ENCODE results near the gene LYRM9. TPM values are rescaled to one million over a fixed set of nuclear protein-coding genes. Genes with fewer than 3 reads are reported as not detected.

Gene LYRM9
- total RNA-seq, 6 donors from 2014 or later, result 9.1 to 26.8 (median 14.4) TPM

DNA sequence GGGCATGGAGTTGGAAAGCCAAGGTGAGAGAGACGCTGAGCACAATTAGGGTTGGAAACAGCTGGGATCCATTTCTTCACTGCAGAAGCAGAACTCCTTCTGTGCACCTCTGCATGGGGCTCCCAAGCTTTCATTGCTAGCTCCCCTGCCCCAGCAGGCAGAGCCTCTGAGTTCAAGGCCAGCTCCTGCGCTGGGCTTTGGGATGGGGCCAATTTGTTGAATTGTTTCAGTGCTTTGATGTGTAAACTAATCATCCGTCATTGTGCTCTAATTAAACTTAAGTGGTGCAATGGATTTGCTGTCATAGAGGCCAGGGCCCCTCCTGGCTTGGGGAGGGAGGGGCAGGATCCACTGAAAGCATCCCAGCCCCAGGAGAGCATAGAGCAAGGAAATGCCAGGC, 13.5 kb upstream of the LYRM9 start:
- TF ChIP-seq, protein P1, sequence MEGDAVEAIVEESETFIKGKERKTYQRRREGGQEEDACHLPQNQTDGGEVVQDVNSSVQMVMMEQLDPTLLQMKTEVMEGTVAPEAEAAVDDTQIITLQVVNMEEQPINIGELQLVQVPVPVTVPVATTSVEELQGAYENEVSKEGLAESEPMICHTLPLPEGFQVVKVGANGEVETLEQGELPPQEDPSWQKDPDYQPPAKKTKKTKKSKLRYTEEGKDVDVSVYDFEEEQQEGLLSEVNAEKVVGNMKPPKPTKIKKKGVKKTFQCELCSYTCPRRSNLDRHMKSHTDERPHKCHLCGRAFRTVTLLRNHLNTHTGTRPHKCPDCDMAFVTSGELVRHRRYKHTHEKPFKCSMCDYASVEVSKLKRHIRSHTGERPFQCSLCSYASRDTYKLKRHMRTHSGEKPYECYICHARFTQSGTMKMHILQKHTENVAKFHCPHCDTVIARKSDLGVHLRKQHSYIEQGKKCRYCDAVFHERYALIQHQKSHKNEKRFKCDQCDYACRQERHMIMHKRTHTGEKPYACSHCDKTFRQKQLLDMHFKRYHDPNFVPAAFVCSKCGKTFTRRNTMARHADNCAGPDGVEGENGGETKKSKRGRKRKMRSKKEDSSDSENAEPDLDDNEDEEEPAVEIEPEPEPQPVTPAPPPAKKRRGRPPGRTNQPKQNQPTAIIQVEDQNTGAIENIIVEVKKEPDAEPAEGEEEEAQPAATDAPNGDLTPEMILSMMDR (IDR thresholded peaks at IDR 0.05), result no peak
- TF ChIP-seq EP300 (IDR thresholded peaks at IDR 0.05) (no peak), POLR2A (IDR thresholded peaks at IDR 0.05) (no peak), POLR2AphosphoS5 (IDR thresholded peaks at IDR 0.05) (no peak)
- no peak overlapping the region for H3K27ac ChIP-seq
- ATAC-seq (ENCODE audit: low FRiP score in 2 of 2) (no peak), DNase-seq (no peak)
- no peaks in the 10 kb centered on the region for H3K36me3 ChIP-seq
- no peak overlapping the region for H3K4me3 ChIP-seq
- no peaks in the 10 kb centered on the region for H3K4me1 ChIP-seq
- no peaks in the 10 kb centered on the region for H3K27me3 ChIP-seq
- WGBS, 2 donors, result 41 to 58% methylated on average over 3 of the region's 3 CpGs
- H3K9me3 ChIP-seq, result no peaks in the 10 kb centered on the region

DNA sequence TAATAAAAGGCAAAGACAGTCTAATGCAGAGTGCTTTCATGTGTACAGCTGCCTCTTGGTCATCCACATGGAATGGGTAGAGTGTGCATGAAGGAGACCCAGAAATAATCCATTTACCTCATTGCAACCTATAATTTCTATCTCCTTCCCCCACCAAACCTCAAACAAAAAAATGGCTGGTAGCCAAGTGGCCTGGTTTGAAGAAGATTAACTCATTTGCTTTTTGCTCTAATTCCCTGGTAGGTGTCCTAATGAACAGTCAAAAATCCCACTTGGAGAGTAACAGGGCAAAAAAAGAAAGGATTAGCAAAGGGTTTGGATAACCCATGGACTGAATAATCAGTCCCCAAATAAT, 13.0 kb upstream of the LYRM9 start:
- H3K4me1 ChIP-seq, result no peaks in the 10 kb centered on the region
- H3K9me3 ChIP-seq, result no peaks in the 10 kb centered on the region
- no peak overlapping the region for H3K4me3 ChIP-seq
- H3K27me3 ChIP-seq, result no peaks in the 10 kb centered on the region
- DNase-seq (no peak), ATAC-seq (ENCODE audit: low FRiP score in 2 of 2) (no peak)
- H3K36me3 ChIP-seq, result no peaks in the 10 kb centered on the region
- H3K27ac ChIP-seq, result no peak overlapping the region
- TF ChIP-seq, protein P1 (IDR thresholded peaks at IDR 0.05), result no peak
- TF ChIP-seq POLR2A (IDR thresholded peaks at IDR 0.05) (no peak), POLR2AphosphoS5 (IDR thresholded peaks at IDR 0.05) (no peak), EP300 (IDR thresholded peaks at IDR 0.05) (no peak)

DNA sequence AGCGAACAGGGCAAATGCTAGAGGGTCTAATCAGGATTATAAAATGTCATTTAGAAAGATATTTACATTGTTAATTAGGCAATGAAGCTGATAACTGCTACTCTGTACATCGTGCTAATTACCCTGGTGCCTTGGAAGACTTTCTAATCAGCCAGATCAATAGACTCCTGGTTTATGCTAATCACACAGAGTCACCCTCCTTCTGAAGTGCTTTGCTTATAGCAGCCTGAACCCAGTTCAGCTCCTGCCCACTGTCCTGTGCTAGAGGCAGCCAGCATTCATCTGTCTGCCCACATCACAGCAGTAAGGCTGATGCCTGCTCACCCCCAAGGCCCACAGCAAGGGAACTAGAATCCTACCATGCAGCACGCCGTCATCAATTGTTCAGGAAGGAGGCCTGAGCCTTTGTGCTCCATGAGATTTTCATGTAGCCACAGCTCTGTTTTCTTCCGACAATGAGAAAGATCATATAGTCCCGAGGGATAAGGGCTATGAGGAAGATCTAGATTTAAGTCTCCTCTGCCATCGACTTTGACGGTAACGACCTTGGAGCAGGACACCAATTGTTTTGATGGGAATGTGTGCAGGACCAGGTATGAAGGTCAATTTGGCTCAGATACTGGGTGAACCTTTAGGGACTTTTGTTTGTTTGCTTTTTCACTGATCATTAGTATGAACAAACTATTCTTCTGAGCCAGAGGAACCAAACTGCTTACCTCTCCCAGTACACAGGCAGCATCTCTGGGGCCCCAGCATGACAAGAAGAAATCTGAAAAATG, 12.5 kb upstream of the LYRM9 start:
- no peaks in the 10 kb centered on the region for H3K36me3 ChIP-seq
- H3K4me3 ChIP-seq, result no peak overlapping the region
- no peaks in the 10 kb centered on the region for H3K4me1 ChIP-seq
- no peak overlapping the region for H3K27ac ChIP-seq
- DNase-seq, result no peak
- no peak for ATAC-seq (ENCODE audit: low FRiP score in 2 of 2)
- 83 to 85% methylated on average over 7 to 9 of the region's 9 CpGs for WGBS, 2 donors
- no peak for TF ChIP-seq EP300 (IDR thresholded peaks at IDR 0.05)
- TF ChIP-seq, protein P1 (IDR thresholded peaks at IDR 0.05), result no peak
- no peak for TF ChIP-seq POLR2A (IDR thresholded peaks at IDR 0.05)
- no peak for TF ChIP-seq POLR2AphosphoS5 (IDR thresholded peaks at IDR 0.05)
- H3K9me3 ChIP-seq, result no peaks in the 10 kb centered on the region
- no peaks in the 10 kb centered on the region for H3K27me3 ChIP-seq

DNA sequence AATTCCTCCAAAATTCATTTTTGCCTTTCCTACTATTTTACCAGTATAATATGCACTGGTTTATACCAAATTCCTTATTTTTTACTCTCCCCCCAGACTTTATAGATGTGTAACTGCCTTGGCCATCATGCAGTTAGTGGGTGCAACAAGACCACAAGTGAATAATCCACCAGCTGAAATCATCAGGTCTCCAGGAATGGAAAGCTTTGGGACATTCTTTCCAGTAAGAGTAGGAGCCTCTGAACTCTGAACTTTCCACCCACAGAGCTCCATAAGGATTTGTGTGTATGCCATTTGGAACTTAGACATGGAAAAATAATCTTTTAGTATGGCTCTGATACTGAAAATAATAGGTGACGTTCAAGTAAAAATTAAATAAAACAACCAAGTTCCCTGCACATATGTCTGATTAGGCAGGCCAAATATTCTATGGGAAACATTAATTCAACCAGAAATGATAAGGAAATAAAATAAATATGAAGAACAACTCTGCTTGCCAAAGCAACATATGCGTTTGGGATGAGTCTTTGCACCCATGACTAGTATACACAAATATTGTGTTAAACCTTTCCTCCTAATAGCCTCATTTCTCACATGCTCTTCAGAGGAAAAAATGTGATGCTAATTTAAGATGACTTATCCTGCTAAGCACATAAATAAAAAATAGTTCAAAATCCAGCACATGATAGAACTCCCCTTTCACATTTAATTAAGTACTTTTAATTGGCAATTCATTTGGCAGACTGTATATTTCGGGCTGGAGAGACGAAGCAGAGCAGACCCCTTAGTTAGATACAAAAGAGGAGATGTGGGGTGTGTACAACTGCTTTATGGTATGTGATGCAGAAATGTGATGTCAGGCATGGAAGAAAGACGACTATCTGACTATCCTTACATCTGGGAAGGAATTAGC, 11.6 kb upstream of the LYRM9 start:
- 80% methylated on average over 5 of the region's 5 CpGs for WGBS, 2 donors
- Histone ChIP-seq H3K4me3 (no peak overlapping the region), H3K4me1 (no peaks in the 10 kb centered on the region), H3K27me3 (no peaks in the 10 kb centered on the region), H3K27ac (no peak overlapping the region), H3K36me3 (no peaks in the 10 kb centered on the region), H3K9me3 (no peaks in the 10 kb centered on the region)
- no peak for TF ChIP-seq POLR2AphosphoS5 (IDR thresholded peaks at IDR 0.05)
- TF ChIP-seq, protein P1 (IDR thresholded peaks at IDR 0.05), result no peak
- no peak for TF ChIP-seq POLR2A (IDR thresholded peaks at IDR 0.05)
- no peak for TF ChIP-seq EP300 (IDR thresholded peaks at IDR 0.05)
- no peak for DNase-seq
- no peak for ATAC-seq (ENCODE audit: low FRiP score in 2 of 2)
